Effector memory CD8-positive, alpha-beta T cell (primary cell): ENCODE data around the gene FGFR3.

Experiments
- ATAC-seq: fragments of 150-1000 bp; cut with Tn5 transposase; replicated peaks from 2 replicates; pipeline ENCODE4 v1.10.0; 2021; ENCODE audit warnings: mild to moderate bottlenecking, moderate library complexity
- DNase-seq, 3 experiments: peaks; one replicate each; pipeline ENCODE4 v3.0.0; 2021
- H3K27ac Mint-ChIP-seq, 2 donors: one replicate each; pipeline ENCODE4 v1.8.0; 2022; ENCODE audit warnings: mild to moderate bottlenecking in 2 of 2, mixed read lengths in 2 of 2, moderate library complexity in 2 of 2
- H3K27me3 Mint-ChIP-seq, 2 donors: one replicate each; pipeline ENCODE4 v1.8.0; 2022; ENCODE audit warnings: mixed read lengths in 2 of 2
- H3K36me3 Mint-ChIP-seq: one replicate; pipeline ENCODE4 v1.8.0; 2022; ENCODE audit warnings: mild to moderate bottlenecking, moderate library complexity, mixed read lengths; ENCODE audit not compliant: insufficient read depth
- H3K4me1 Mint-ChIP-seq, 2 donors: one replicate each; pipeline ENCODE4 v1.8.0; 2022; ENCODE audit warnings: low read depth in 2 of 2, mixed read lengths in 2 of 2
- H3K4me3 Mint-ChIP-seq, 2 donors: one replicate each; pipeline ENCODE4 v1.8.0; 2022; ENCODE audit warnings: mild to moderate bottlenecking in 2 of 2, mixed read lengths in 2 of 2, moderate library complexity in 2 of 2
- H3K9me3 Mint-ChIP-seq, 2 donors: one replicate each; pipeline ENCODE4 v1.8.0; 2022; ENCODE audit warnings: mixed read lengths in 2 of 2

FGFR3 gene

DNA sequence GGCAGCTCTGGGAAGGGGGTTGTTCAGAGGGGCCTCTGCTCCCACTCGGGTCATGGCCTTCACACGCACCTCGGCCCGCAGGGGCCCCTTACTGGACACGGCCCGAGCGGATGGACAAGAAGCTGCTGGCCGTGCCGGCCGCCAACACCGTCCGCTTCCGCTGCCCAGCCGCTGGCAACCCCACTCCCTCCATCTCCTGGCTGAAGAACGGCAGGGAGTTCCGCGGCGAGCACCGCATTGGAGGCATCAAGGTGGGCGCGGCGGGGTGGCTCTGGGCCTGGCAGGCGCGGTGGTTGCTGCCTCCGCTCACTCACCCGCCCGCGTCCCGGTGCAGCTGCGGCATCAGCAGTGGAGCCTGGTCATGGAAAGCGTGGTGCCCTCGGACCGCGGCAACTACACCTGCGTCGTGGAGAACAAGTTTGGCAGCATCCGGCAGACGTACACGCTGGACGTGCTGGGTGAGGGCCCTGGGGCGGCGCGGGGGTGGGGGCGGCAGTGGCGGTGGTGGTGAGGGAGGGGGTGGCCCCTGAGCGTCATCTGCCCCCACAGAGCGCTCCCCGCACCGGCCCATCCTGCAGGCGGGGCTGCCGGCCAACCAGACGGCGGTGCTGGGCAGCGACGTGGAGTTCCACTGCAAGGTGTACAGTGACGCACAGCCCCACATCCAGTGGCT lies 8.3 kb downstream of the FGFR3 start:
- H3K36me3 Mint-ChIP-seq, result peaks cover 3% of the 10 kb centered on the region
- peaks cover 6 to 45% of the 10 kb centered on the region in 2 donors for H3K27me3 Mint-ChIP-seq
- no peak for ATAC-seq
- no peaks in the 10 kb centered on the region for H3K9me3 Mint-ChIP-seq
- H3K27ac Mint-ChIP-seq, result no peak overlapping the region
- H3K4me1 Mint-ChIP-seq, result peaks cover 0 to 2% of the 10 kb centered on the region in 2 donors
- H3K4me3 Mint-ChIP-seq, result no peak overlapping the region
- no peak for DNase-seq

GRCh38 chr4:1802151-1802715 lies 9.1 kb downstream of the FGFR3 start:
- no peak for DNase-seq
- Mint-ChIP-seq H3K9me3 (no peaks in the 10 kb centered on the region), H3K27ac (no peak overlapping the region), H3K36me3 (peaks cover 3% of the 10 kb centered on the region), H3K4me3 (no peak overlapping the region), H3K4me1 (peaks cover 0 to 2% of the 10 kb centered on the region in 2 donors), H3K27me3 (peaks cover 0 to 37% of the 10 kb centered on the region in 2 donors)
- ATAC-seq, result no peak

DNA sequence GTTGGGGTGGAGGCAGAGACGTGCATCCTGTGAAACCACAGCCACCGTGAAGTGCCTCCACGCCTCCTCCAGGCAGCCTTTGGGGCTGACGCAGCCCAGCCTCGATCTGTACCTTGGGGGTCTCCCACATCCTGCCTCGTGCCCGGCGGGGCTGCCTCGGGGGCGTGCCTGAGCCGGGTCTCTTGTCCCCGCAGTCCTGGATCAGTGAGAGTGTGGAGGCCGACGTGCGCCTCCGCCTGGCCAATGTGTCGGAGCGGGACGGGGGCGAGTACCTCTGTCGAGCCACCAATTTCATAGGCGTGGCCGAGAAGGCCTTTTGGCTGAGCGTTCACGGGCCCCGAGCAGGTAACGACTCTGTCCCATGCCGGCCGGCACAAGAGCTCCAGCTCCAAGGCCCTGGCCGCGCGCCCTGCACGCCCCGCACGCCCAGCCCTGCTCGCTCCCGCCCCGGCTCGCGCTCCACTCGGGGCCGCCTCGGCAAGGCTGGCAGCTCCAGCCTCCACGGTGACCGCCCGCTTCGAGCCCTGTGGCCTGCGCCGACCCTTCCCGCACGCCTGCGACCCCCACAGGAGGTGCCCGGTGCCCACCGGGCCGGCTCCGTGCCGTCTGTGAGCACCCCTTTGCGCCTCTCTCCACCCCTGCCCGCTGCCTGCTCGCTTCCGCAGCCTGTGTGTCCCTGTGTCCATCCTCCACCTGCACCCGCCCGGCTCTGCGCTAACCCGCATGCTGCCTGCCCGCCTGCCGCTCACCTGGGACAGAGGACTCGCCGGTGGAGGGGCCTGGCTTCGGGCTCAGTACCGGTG lies 9.8 kb downstream of the FGFR3 start:
- Mint-ChIP-seq H3K36me3 (peaks cover 3% of the 10 kb centered on the region), H3K27ac (no peak overlapping the region), H3K4me3 (no peak overlapping the region), H3K4me1 (peaks cover 0 to 2% of the 10 kb centered on the region in 2 donors), H3K27me3 (peaks cover 0 to 31% of the 10 kb centered on the region in 2 donors), H3K9me3 (no peaks in the 10 kb centered on the region)
- DNase-seq (no peak), ATAC-seq (no peak)

DNA sequence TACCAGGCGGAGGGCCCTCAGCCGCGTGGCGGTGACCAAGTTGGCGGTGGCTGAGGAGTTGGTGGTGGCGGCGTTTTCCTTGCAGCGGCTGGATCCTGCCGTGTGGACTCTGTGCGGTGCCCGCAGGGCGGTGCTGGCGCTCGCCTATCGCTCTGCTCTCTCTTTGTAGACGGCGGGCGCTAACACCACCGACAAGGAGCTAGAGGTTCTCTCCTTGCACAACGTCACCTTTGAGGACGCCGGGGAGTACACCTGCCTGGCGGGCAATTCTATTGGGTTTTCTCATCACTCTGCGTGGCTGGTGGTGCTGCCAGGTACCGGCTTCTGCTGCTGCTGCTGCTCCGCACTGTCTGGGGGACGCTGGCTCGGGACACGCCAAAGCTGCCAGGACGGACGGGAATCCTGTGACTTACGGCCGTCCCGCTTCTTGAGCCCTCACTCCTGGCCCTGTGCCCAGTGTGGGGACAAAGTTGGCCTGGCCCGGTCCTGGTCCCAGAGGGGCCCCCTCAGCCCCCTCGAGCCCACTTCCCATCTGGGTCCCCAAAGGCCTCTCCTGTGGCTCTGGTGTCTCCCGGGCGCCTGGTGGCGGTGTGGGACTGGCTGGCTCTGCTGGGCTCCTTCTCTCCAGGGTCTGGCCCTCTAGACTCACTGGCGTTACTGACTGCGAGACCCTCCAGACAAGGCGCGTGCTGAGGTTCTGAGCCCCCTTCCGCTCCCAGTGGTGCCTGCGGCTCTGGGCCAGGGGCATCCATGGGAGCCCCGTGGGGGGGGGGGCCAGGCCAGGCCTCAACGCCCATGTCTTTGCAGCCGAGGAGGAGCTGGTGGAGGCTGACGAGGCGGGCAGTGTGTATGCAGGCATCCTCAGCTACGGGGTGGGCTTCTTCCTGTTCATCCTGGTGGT lies 10.7 kb downstream of the FGFR3 start:
- no peak overlapping the region for H3K27ac Mint-ChIP-seq
- peaks cover 3% of the 10 kb centered on the region for H3K36me3 Mint-ChIP-seq
- no peak for ATAC-seq
- peaks cover 0 to 25% of the 10 kb centered on the region in 2 donors for H3K27me3 Mint-ChIP-seq
- peaks cover 0 to 2% of the 10 kb centered on the region in 2 donors for H3K4me1 Mint-ChIP-seq
- no peak for DNase-seq
- no peak overlapping the region for H3K4me3 Mint-ChIP-seq
- no peaks in the 10 kb centered on the region for H3K9me3 Mint-ChIP-seq

GRCh38 chr4:1804638-1805492 lies 11.8 kb downstream of the FGFR3 start:
- ATAC-seq (no peak), DNase-seq (no peak)
- no peak overlapping the region for H3K27ac Mint-ChIP-seq
- no peak overlapping the region for H3K4me3 Mint-ChIP-seq
- no peaks in the 10 kb centered on the region for H3K9me3 Mint-ChIP-seq
- peaks cover 0 to 14% of the 10 kb centered on the region in 2 donors for H3K27me3 Mint-ChIP-seq
- peaks cover 3% of the 10 kb centered on the region for H3K36me3 Mint-ChIP-seq
- peaks cover 0 to 2% of the 10 kb centered on the region in 2 donors for H3K4me1 Mint-ChIP-seq

DNA sequence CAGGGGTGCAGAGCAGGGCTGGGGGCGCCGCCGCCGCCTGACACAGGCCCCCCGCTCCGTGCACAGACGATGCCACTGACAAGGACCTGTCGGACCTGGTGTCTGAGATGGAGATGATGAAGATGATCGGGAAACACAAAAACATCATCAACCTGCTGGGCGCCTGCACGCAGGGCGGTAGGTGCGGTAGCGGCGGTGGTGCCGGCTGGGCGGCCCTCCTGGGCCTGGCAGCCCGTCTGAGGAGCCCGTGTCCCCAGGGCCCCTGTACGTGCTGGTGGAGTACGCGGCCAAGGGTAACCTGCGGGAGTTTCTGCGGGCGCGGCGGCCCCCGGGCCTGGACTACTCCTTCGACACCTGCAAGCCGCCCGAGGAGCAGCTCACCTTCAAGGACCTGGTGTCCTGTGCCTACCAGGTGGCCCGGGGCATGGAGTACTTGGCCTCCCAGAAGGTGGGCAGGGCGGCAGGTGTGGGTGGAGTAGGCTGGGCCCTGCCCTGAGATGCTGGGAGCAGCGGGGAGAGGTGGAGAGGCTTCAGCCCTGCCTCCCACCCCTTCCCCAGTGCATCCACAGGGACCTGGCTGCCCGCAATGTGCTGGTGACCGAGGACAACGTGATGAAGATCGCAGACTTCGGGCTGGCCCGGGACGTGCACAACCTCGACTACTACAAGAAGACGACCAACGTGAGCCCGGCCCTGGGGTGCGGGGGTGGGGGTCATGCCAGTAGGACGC lies 12.6 kb downstream of the FGFR3 start:
- H3K4me1 Mint-ChIP-seq, result peaks cover 0 to 2% of the 10 kb centered on the region in 2 donors
- peaks cover 3% of the 10 kb centered on the region for H3K36me3 Mint-ChIP-seq
- H3K4me3 Mint-ChIP-seq, result no peak overlapping the region
- ATAC-seq, result no peak
- H3K27ac Mint-ChIP-seq, result no peak overlapping the region
- peaks cover 0 to 6% of the 10 kb centered on the region in 2 donors for H3K27me3 Mint-ChIP-seq
- H3K9me3 Mint-ChIP-seq, result no peaks in the 10 kb centered on the region
- no peak for DNase-seq

DNA sequence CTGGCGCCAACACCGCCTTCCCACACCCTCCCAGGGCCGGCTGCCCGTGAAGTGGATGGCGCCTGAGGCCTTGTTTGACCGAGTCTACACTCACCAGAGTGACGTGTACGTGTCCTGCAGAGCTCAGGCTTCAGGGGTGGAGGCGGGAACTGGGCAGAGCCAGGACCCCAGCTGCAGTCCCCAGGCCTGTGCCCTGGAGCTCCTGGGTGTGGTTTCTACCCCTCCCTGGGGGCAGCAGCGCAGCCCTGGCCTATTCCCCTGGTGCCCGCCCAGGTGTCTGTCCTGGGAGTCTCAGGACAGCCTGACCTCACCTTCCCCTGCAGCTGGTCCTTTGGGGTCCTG lies 13.1 kb downstream of the FGFR3 start:
- no peaks in the 10 kb centered on the region for H3K9me3 Mint-ChIP-seq
- H3K4me1 Mint-ChIP-seq, result peaks cover 0 to 2% of the 10 kb centered on the region in 2 donors
- ATAC-seq (no peak), DNase-seq (no peak)
- H3K27ac Mint-ChIP-seq, result no peak overlapping the region
- H3K36me3 Mint-ChIP-seq, result peaks cover 3% of the 10 kb centered on the region
- no peak overlapping the region for H3K4me3 Mint-ChIP-seq
- H3K27me3 Mint-ChIP-seq, result peaks cover 0 to under 1% of the 10 kb centered on the region in 2 donors

DNA sequence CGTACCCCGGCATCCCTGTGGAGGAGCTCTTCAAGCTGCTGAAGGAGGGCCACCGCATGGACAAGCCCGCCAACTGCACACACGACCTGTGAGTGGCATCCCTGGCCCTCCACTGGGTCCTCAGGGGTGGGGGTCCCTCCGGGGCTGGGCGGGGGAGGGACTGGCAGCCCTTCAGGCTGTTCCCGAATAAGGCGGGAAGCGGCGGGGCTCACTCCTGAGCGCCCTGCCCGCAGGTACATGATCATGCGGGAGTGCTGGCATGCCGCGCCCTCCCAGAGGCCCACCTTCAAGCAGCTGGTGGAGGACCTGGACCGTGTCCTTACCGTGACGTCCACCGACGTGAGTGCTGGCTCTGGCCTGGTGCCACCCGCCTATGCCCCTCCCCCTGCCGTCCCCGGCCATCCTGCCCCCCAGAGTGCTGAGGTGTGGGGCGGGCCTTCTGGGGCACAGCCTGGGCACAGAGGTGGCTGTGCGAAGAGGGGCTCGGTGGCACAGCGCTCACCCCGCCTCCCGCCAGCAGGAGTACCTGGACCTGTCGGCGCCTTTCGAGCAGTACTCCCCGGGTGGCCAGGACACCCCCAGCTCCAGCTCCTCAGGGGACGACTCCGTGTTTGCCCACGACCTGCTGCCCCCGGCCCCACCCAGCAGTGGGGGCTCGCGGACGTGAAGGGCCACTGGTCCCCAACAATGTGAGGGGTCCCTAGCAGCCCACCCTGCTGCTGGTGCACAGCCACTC lies 13.7 kb downstream of the FGFR3 start:
- Mint-ChIP-seq H3K4me1 (peaks cover 0 to 2% of the 10 kb centered on the region in 2 donors), H3K27ac (no peak overlapping the region), H3K9me3 (no peaks in the 10 kb centered on the region), H3K27me3 (no peaks in the 10 kb centered on the region), H3K36me3 (peaks cover 7% of the 10 kb centered on the region), H3K4me3 (no peak overlapping the region)
- DNase-seq, result no peak
- ATAC-seq, result no peak

DNA sequence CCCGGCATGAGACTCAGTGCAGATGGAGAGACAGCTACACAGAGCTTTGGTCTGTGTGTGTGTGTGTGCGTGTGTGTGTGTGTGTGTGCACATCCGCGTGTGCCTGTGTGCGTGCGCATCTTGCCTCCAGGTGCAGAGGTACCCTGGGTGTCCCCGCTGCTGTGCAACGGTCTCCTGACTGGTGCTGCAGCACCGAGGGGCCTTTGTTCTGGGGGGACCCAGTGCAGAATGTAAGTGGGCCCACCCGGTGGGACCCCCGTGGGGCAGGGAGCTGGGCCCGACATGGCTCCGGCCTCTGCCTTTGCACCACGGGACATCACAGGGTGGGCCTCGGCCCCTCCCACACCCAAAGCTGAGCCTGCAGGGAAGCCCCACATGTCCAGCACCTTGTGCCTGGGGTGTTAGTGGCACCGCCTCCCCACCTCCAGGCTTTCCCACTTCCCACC lies 14.3 kb downstream of the FGFR3 start:
- Mint-ChIP-seq H3K4me3 (no peak overlapping the region), H3K36me3 (peaks cover 9% of the 10 kb centered on the region), H3K4me1 (peaks cover 0 to 2% of the 10 kb centered on the region in 2 donors), H3K27me3 (no peaks in the 10 kb centered on the region), H3K9me3 (no peaks in the 10 kb centered on the region), H3K27ac (no peak overlapping the region)
- DNase-seq (no peak), ATAC-seq (no peak)

GRCh38 chr4:1808396-1808795 lies 15.3 kb downstream of the FGFR3 start:
- Mint-ChIP-seq H3K27me3 (no peaks in the 10 kb centered on the region), H3K9me3 (no peaks in the 10 kb centered on the region), H3K27ac (no peak overlapping the region), H3K4me1 (peaks cover 0 to 2% of the 10 kb centered on the region in 2 donors), H3K36me3 (peaks cover 9% of the 10 kb centered on the region), H3K4me3 (no peak overlapping the region)
- DNase-seq (no peak), ATAC-seq (no peak)

GRCh38 chr4:1808851-1809753 lies 16.0 kb downstream of the FGFR3 start:
- H3K9me3 Mint-ChIP-seq, result no peaks in the 10 kb centered on the region
- peaks cover 14% of the 10 kb centered on the region for H3K36me3 Mint-ChIP-seq
- H3K27me3 Mint-ChIP-seq, result no peaks in the 10 kb centered on the region
- H3K4me3 Mint-ChIP-seq, result no peak overlapping the region
- ATAC-seq, result no peak
- no peak for DNase-seq
- no peak overlapping the region for H3K27ac Mint-ChIP-seq
- no peaks in the 10 kb centered on the region for H3K4me1 Mint-ChIP-seq
